GM12878 (cell line): Measurements from ENCODE around the gene CYP2U1. TPM values are rescaled to one million over a fixed set of nuclear protein-coding genes. Genes with fewer than 3 reads are reported as not detected.

Source experiments
- BHLHE40 ChIP-seq, 2 experiments: fragments of 450-650 bp in 1 of 2; IDR thresholded peaks; 2 replicates each; pipeline ENCODE4 v1.6.1; 2011 to 2017; ENCODE audit warnings: low read depth in 2 of 2, borderline replicate concordance in 1 of 2, improper control_type of control experiment in 1 of 2, low read length in 1 of 2, mild to moderate bottlenecking in 1 of 2
- EZH2 ChIP-seq: IDR thresholded peaks from 2 replicates; pipeline ENCODE4 v1.6.1; 2012; ENCODE audit warnings: low read depth, mild to moderate bottlenecking, control low read depth, inconsistent platforms, low read length, borderline replicate concordance; ENCODE audit not compliant: control insufficient read depth
- GABPA ChIP-seq: IDR thresholded peaks from 2 replicates; pipeline ENCODE4 v1.6.1; 2014; ENCODE audit warnings: antibody characterized with exemption, low read depth, mild to moderate bottlenecking, inconsistent platforms
- MEF2B ChIP-seq: fragments of 450-650 bp; IDR thresholded peaks from 2 replicates; pipeline ENCODE4 v1.6.1; 2018; ENCODE audit warnings: mild to moderate bottlenecking, moderate library complexity; ENCODE audit not compliant: partially characterized antibody, poor library complexity, severe bottlenecking
- polyA plus RNA-seq, 11 experiments: library from polyadenylated mRNA; depleted of rRNA in 4 of 11; unstranded in 6 of 11; stranded (reverse) in 5 of 11; fragments of >200 nt; fragmentation: Nextera tagmentation in 4 of 11; fragmentation: Illumina TruSeq in 1 of 11; extraction: Ambion mirVana in 4 of 11; extraction: Trizol in 1 of 11; gene quantifications; 1 replicate in 1 of 11; 2 replicates in 10 of 11; pipeline versions ENCODE4 v1.2.1 to v1.2.3, GENCODE V29; 2011 to 2016; ENCODE audit warnings: inconsistent platforms in 2 of 11, missing spikeins in 2 of 11, low read depth in 1 of 11
- total RNA-seq, 4 experiments: library from RNA; depleted of rRNA in 3 of 4; stranded (reverse); fragments of >200 nt in 3 of 4; fragmentation: Illumina TruSeq in 1 of 4; extraction: Trizol in 1 of 4; gene quantifications; 2 replicates each; pipeline versions ENCODE4 v1.2.1 to v1.2.3, GENCODE V29; 2013 to 2021
- TF ChIP-seq, protein P1 (sequence below): fragments of 450-650 bp; formaldehyde crosslinking; IDR thresholded peaks from 2 replicates; pipeline ENCODE4 v1.5.0; 2022; ENCODE audit warnings: mild to moderate bottlenecking, missing genetic modification characterization
- TF ChIP-seq, protein P2 (sequence below): fragments of 150-350 bp; IDR thresholded peaks from 2 replicates; pipeline ENCODE4 v1.6.1; 2014; ENCODE audit warnings: mild to moderate bottlenecking, low read depth, low read length

CYP2U1 gene
- total and polyA plus RNA-seq, 10 of the 15 experiments (the other 5 are each of a cell fraction or from before 2014, with no cell fraction given) = 0.41 to 3.4 (median 2.9) TPM

DNA sequence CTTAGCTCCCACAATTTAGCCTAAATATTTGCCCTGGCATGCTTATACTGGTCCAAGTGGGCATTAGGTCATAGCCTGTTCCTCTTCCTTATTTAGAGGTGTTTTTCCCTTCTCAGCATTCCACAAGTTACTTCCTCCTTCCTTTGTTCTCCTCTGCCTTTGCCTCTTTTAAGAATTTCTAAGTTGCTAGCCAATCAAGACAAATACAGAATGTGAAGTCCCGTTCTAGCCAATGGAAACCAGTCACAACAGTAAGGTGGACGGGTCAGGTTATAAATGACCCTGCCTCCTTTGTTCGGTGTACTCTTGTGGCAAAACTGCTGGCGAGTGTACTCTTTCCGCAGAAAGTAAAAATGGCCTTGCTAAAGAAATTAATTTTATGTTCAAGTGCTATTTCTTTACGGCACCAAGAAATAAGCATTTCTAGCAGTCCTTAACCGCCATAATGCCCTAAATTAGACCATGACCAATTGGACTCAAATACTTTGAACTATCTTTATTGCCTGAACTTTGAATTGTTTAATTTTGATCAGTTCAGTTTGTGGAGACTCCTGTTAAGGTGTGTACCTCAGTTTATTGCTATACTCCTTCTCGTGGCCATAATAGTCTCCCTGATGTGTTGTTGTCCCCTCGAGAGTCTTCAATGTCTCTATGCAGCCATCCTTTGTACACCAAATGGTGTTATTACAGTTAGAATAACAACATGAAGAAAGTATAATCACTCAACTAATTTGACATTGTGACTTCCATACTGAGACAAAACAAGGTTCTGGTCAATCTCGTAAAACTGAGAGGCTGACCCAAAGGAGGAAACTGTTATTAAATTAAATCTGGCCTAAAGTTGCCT lies 56.8 kb downstream of the CYP2U1 start (continued):
- TF ChIP-seq, protein P1, sequence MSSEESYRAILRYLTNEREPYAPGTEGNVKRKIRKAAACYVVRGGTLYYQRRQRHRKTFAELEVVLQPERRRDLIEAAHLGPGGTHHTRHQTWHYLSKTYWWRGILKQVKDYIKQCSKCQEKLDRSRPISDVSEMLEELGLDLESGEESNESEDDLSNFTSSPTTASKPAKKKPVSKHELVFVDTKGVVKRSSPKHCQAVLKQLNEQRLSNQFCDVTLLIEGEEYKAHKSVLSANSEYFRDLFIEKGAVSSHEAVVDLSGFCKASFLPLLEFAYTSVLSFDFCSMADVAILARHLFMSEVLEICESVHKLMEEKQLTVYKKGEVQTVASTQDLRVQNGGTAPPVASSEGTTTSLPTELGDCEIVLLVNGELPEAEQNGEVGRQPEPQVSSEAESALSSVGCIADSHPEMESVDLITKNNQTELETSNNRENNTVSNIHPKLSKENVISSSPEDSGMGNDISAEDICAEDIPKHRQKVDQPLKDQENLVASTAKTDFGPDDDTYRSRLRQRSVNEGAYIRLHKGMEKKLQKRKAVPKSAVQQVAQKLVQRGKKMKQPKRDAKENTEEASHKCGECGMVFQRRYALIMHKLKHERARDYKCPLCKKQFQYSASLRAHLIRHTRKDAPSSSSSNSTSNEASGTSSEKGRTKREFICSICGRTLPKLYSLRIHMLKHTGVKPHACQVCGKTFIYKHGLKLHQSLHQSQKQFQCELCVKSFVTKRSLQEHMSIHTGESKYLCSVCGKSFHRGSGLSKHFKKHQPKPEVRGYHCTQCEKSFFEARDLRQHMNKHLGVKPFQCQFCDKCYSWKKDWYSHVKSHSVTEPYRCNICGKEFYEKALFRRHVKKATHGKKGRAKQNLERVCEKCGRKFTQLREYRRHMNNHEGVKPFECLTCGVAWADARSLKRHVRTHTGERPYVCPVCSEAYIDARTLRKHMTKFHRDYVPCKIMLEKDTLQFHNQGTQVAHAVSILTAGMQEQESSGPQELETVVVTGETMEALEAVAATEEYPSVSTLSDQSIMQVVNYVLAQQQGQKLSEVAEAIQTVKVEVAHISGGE (CRISPR knock-in tag) = no peak
- TF ChIP-seq MEF2B = no peak
- TF ChIP-seq EZH2 = no peak
- TF ChIP-seq GABPA = no peak
- no peak for TF ChIP-seq BHLHE40 (IDR thresholded peaks at IDR 0.05; ENCODE audit: borderline replicate concordance in 1 of 2, low read depth in 2 of 2, low read length in 1 of 2)
- TF ChIP-seq, protein P2, sequence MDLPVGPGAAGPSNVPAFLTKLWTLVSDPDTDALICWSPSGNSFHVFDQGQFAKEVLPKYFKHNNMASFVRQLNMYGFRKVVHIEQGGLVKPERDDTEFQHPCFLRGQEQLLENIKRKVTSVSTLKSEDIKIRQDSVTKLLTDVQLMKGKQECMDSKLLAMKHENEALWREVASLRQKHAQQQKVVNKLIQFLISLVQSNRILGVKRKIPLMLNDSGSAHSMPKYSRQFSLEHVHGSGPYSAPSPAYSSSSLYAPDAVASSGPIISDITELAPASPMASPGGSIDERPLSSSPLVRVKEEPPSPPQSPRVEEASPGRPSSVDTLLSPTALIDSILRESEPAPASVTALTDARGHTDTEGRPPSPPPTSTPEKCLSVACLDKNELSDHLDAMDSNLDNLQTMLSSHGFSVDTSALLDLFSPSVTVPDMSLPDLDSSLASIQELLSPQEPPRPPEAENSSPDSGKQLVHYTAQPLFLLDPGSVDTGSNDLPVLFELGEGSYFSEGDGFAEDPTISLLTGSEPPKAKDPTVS = no peak
